ENCODE measurements around the gene C14orf93. TPM values are rescaled to one million over a fixed set of nuclear protein-coding genes. Genes with fewer than 3 reads are reported as not detected.
A peak's percentile ranks its signal among the peaks of the same experiment; 100 is the strongest.

The C14orf93 gene
- total and polyA plus RNA-seq, 9 of the 15 experiments (the other 6 are each of a cell fraction or from before 2014, with no cell fraction given) = 2.2 to 22.4 (median 16.1) TPM

- peak in 1 of 2 experiments; percentile 65; a peak in 1 of 4 replicates for TF ChIP-seq ZNF639 (CRISPR knock-in tag; conservative IDR thresholded peaks at IDR 0.05 in 1 of 2, IDR thresholded peaks at IDR 0.05 in 1 of 2)
- peak; percentile 76 for TF ChIP-seq LEF1 (IDR thresholded peaks at IDR 0.05)
- TF ChIP-seq ZNF23 (CRISPR knock-in tag; IDR thresholded peaks at IDR 0.05) = no peak
- no peak for TF ChIP-seq RNF219 (CRISPR knock-in tag; IDR thresholded peaks at IDR 0.05)
- TF ChIP-seq ZNF280A (IDR thresholded peaks at IDR 0.05; ENCODE audit: low read depth, partially characterized antibody) = no peak
- TF ChIP-seq ATF3 (IDR thresholded peaks at IDR 0.05) = peak; percentile 80
- no peak for TF ChIP-seq ATF3 (CRISPR knock-in tag; conservative IDR thresholded peaks at IDR 0.05)
- peak; percentile 95 for TF ChIP-seq EP400 (IDR thresholded peaks at IDR 0.05)
- peak; percentile 10; the same call in 1 of the 2 replicates for TF ChIP-seq TSC22D4 (tag; IDR thresholded peaks at IDR 0.05)
Measured at GRCh38 chr14:22982477-22983245, 27.3 kb downstream of the C14orf93 start, which contains the start of gene AJUBA (continued).
